IPS-11a (cell line): Measurements from ENCODE around the gene POU2F1.

ENCODE experiments used
- H3K4me3 ChIP-seq: one replicate; pipeline ENCODE4 v1.5.1; 2013; ENCODE audit warnings: low read depth, low read length, control low read depth

Gene POU2F1

GRCh38 chr1:167220537-167221125 is at the start of gene POU2F1:
TSS of gene POU2F1 (plus strand) at chr1:167220886. CDS start at chr1:167220898, 12 bp downstream.
- peak within 1 kb of the TSS; percentile 62 for H3K4me3 ChIP-seq

- no peak overlapping the region for H3K4me3 ChIP-seq
Measured at GRCh38 chr1:167171286-167171929, 49.3 kb upstream of the POU2F1 start.

- no peak overlapping the region for H3K4me3 ChIP-seq
Measured at GRCh38 chr1:167173516-167174184, 47.0 kb upstream of the POU2F1 start.

GRCh38 chr1:167175901-167176300 is 44.8 kb upstream of the POU2F1 start:
- no peak overlapping the region for H3K4me3 ChIP-seq

- H3K4me3 ChIP-seq: no peak overlapping the region
Measured at GRCh38 chr1:167178831-167179230, 41.9 kb upstream of the POU2F1 start.

- H3K4me3 ChIP-seq: no peak overlapping the region
Measured at GRCh38 chr1:167182571-167183320, 37.9 kb upstream of the POU2F1 start.

- no peak overlapping the region for H3K4me3 ChIP-seq
Measured at GRCh38 chr1:167184081-167184480, 36.6 kb upstream of the POU2F1 start.

GRCh38 chr1:167185062-167185461 is 35.6 kb upstream of the POU2F1 start:
- H3K4me3 ChIP-seq: no peak overlapping the region

GRCh38 chr1:167185974-167186657 is 34.6 kb upstream of the POU2F1 start:
- no peak overlapping the region for H3K4me3 ChIP-seq

- H3K4me3 ChIP-seq: no peak overlapping the region
Measured at GRCh38 chr1:167186771-167187170, 33.9 kb upstream of the POU2F1 start.

GRCh38 chr1:167190747-167191237 is 29.9 kb upstream of the POU2F1 start:
- H3K4me3 ChIP-seq: no peak overlapping the region

- H3K4me3 ChIP-seq: no peak overlapping the region
Measured at GRCh38 chr1:167191958-167192357, 28.7 kb upstream of the POU2F1 start.

GRCh38 chr1:167194182-167194581 is 26.5 kb upstream of the POU2F1 start:
- H3K4me3 ChIP-seq: no peak overlapping the region

GRCh38 chr1:167196166-167196565 is 24.5 kb upstream of the POU2F1 start:
- H3K4me3 ChIP-seq: no peak overlapping the region

- no peak overlapping the region for H3K4me3 ChIP-seq
Measured at GRCh38 chr1:167197236-167197635, 23.4 kb upstream of the POU2F1 start.

- H3K4me3 ChIP-seq: no peak overlapping the region
Measured at GRCh38 chr1:167197692-167198091, 23.0 kb upstream of the POU2F1 start.

GRCh38 chr1:167198518-167199133 is 22.1 kb upstream of the POU2F1 start:
- H3K4me3 ChIP-seq: no peak overlapping the region

- H3K4me3 ChIP-seq: no peak overlapping the region
Measured at GRCh38 chr1:167199656-167200055, 21.0 kb upstream of the POU2F1 start.

- H3K4me3 ChIP-seq: no peak overlapping the region
Measured at GRCh38 chr1:167200272-167200671, 20.4 kb upstream of the POU2F1 start.

GRCh38 chr1:167200749-167201148 is 19.9 kb upstream of the POU2F1 start:
- H3K4me3 ChIP-seq: no peak overlapping the region
